Activated CD4-positive, alpha-beta T cell treated with anti-CD3 and anti-CD28 coated beads, Interleukin-10, Interleukin-2, amounts not matched to agents 100 ng/mL and 50 ng/mL, durations not matched to agents 16 hours and 8 hours (primary cell): ENCODE measurements around the gene NAGK.
"Not testable (repeated sequence)": the region's sequence is repeated elsewhere in the genome, so short reads cannot be mapped to it uniquely, and the experiment has no call there.

ENCODE experiments used
- DNase-seq: peaks from one replicate; pipeline ENCODE4 v3.0.0-alpha.2; 2020

The NAGK gene

DNA sequence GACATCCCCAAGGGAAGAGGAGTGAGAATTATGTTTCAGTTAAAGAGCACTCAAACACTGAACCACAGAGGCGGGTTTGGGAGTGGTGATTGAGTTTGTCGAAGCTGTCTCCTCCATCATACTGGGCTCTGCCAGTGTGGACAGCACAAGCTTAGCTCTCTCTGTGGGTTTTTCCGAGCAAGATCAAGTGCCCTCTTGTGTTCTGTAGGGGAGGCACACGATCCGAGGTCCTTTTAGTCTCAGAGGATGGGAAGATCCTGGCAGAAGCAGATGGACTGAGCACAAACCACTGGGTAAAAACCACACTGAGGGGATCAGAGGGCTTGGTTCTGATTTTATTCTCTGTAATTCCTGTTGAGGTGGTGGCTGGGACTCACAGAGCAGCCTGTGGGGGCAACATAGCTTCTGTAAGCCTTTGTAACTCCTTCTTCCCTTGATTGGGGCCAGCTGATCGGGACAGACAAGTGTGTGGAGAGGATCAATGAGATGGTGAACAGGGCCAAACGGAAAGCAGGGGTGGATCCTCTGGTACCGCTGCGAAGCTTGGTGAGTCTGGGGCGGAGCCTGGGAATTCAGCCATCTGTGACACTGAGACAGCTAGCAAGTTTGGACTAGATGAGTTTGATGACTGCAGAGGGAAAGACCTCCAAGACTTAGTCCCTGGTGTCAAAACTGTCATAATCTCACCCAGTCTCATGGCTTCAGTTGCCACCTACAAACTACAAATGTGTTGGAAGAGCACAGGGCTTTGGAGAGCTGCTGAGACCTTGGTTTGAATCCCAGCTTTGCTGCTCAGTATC lies 2.0 kb downstream of the NAGK start:
- no peak for DNase-seq

DNA sequence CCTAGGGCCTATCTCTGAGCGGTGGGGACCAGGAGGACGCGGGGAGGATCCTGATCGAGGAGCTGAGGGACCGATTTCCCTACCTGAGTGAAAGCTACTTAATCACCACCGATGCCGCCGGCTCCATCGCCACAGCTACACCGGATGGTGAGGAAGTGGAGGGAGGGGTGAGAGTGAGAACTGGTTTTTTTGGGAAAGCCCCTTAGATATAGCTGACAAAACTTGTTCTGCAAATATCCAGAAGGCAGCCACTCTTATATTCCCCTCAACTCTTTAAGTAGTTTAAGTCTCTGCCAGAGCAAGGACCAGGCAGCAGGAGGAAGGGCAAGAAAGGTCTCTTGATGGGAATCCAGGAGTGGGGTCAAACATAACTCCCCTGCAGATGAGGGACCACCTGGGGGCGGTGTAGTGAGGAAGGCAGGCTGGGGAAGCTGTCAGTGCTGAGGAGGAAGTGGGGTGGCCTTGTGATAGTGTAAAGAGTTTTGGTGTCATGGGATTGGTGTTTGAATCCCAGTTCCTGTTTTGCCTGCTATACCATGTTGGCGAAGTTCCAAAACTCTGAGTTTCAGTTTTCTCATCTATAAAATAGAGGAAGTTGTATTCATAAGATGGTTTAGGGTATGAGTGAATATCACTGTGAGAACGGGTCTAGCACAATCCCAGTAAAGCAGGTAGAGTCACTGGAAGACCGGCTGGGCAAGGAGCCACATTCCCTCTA lies 3.4 kb downstream of the NAGK start:
- DNase-seq: peak; percentile 70

DNA sequence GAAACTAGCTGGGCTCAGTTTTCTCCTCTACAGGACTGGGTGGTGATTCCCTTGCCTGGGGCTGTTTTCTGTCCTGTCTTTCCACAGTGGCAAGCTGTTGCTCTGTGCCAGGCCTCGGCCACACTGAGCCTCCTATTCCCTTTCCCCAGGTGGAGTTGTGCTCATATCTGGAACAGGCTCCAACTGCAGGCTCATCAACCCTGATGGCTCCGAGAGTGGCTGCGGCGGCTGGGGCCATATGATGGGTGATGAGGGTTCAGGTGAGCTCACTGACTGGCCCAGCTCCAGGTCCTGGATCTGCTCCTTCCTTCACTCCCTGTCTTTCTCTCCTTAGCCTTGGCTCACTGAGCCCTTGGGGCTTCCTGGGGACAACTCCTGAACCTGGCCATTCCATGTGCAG lies 4.0 kb downstream of the NAGK start:
- no peak for DNase-seq

DNA sequence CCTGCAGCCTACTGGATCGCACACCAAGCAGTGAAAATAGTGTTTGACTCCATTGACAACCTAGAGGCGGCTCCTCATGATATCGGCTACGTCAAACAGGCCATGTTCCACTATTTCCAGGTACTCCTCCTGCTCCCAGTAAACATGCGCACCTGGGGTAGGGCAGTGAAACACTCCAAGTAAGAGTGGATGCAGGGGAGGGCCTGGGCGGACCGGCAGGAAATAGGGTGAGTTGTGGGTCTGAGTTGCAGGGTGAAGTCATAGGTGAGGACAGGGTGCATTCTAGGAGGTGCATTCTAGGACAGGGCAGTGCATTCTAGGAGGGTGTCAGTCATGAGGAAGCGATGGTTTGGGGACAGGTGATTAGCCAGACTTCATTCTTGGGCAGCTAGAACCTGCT lies 5.0 kb downstream of the NAGK start:
- no peak for DNase-seq

DNA sequence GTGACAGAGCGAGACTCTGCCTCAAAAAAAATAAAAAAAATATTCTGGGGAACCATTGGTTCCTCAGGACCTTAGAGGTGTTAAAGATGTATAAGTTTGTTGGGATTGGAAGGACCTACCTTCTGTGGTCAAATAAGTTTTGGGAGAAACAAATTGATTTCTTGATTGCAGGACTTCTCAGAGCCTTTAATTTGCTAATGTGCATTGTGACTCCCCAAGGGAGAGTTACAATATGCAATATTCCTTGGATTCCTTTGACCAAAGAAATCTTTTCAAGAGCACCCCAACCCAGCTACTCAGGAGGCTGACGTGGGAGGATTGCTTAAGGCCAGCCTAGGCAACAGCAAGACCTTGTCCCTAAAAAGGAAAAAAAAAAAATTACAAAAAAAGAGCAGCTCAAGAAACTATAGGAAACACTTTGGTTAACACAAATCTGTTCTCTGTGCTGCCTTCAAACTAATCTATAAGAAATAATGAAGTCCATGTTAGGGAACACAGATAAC lies 6.5 kb downstream of the NAGK start:
- DNase-seq: no peak

DNA sequence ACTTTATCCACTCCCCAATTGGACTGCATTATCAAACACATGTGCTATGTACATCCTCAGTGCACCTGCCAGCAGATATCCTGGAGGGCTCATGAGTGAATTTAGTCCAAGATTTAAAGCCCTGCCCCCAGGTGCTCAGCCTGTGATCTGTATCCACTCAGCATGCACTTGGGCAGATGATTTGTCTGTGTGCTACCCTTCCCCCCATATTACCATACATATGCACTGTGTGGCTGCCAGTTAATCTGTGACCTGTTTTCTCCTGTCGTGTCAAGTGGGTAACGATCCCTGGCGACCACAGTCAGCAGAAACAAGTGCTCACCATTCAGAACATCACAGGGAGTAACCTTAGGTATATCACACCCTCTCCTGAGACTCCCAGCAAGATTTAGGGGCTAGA lies 10.2 kb downstream of the NAGK start:
- no peak for DNase-seq

DNA sequence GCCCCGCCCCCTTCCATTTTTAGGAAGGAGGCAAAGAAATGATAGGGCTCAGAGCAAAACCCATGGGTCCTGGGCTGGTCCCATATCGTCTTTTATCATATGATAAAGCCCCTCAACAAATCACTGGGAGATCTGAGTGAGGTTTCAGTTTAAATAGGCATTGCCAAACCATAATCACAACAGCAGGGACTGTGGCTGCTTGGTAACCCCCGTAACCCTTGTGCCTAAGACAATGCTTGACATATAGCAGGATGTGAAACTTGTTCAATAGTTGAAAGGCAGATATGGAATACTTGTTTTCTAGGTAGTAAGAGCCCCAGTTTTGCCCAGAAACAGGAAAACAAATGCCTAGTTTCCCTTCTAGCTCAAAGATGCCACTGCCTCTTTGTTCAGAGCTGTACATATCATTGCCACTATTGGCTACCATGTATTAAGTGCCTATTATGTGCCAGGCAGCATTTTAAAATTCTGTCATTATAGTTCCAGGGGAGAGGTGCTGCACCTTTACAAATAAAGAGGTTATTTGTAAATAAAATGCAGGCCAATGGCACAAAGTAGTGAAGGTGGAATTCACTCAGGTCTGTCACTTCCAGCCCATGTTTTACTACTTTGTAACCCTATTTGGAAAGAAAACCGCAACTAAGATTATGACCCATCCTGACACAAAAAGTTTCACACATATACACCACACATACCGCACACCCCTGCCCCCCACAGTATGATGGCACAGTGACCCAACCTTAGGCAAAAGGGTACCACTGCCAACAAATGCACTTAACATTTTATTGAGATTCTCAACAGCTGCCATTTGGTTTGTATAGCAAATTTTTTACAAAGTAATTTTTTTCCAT lies 14.2 kb downstream of the NAGK start:
- DNase-seq: peak; percentile 88

DNA sequence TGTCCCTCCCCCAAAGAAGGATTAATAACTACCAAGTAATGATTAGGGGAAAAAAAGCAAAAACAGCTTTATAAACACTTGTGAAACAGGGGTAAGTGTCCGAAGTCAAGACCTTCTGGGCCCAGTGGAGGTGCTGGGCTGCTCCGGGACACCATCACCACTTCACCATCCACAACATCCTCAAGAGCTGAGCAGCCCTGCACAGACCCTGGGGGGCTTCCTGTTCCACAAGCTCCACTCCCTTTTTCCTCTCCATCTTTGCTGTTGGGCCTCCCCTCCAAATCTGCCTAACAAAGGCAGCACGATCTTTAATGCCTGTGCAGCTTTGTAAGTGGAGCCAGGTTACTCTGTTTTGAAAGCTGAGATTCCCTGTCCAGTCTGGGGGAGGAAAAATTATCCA lies 14.8 kb downstream of the NAGK start:
- DNase-seq: not testable (repeated sequence)

DNA sequence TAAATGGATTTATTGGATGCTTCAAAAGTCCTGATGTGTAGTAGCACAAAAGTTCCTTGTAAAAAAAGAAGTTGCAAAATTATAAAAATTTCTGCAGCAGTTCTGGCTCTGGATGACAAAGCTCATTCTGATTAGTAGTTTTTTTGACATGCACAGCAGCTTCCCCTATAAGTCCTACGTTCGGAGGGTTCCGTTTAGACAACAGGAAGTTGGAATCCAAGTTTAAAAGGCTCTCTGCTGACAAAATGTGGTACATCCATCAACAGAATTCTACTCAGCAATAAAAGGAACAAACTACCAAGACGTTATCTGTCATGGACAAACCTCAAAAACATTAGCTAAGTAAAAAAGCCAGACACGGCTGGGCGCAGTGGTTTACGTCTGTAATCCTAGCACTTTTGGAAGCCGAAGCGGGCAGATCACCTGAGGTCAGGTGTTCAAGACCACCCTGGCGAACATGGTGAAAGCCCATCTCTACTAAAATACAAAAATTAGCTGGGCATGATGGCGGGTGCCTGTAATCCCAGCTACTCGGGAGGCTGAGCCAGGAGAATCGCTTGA lies 15.4 kb downstream of the NAGK start:
- DNase-seq: not testable (repeated sequence)

DNA sequence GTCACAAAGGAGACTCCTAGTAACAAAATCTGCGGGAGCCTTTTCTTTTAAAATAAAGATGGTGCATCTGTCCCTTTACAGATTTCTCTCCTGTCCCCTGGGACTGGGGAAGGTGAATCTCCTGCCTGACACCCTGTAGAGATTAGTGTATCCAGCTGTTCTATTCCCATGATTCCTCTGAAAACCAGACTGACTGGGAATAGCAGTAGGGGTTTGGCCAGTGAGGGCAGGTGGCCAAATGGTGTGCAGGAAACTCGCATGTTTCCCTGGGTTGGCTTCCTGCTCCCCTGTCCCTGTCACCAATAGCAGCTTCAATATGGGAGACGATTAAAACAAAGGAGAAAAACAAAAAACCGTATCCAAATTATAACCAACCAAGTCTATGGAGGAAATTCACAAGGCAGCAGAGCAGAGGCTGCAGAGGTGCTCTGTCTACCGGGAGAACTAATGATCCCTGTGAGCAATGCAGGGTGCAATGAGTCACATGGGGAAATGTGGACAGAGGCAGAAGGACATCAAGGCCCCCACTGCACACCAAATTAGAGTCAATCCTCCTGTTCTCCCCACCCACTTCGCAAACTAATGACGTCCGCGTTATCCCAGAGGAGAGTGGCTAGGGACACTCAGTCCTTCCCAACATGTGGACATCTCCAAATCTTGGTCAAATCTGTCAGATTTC lies 17.0 kb downstream of the NAGK start:
- not testable (repeated sequence) for DNase-seq

DNA sequence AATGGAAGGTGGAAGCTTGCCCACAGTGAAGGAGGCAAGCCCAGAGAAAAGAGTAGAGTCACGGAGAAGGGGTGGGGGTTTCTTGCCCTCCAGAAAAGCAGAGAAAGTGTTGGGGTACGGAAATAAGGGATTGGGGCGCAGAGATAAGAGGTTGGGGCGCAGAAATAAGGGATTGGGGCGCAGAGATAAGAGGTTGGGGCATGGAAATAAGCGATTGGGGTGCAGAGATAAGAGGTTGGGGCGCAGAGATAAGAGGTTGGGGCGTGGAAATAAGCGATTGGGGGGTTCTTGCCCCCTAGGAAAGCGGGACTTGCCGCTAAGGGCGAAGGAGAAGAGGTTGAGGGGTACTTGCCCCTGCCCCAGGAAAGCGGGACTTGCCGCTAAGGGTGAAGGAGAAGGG lies 21.0 kb downstream of the NAGK start:
- DNase-seq: not testable (repeated sequence)

DNA sequence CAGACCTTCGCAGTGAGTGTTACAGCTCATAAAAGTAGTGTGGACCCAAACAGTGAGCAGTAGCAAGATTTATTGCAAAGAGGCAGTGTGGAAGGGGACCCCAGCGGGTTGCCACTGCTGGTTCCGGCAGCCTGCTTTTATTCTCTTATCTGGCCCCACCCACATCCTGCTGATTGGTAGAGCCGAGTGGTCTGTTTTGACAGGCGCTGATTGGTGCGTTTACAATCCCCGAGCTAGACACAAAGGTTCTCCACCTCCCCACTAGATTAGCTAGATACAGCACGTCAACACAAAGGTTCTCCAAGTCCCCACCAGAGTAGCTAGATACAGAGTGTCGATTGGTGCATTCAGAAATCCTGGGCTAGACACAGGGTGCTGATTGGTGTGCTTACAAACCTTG lies 23.4 kb downstream of the NAGK start:
- not testable (repeated sequence) for DNase-seq

DNA sequence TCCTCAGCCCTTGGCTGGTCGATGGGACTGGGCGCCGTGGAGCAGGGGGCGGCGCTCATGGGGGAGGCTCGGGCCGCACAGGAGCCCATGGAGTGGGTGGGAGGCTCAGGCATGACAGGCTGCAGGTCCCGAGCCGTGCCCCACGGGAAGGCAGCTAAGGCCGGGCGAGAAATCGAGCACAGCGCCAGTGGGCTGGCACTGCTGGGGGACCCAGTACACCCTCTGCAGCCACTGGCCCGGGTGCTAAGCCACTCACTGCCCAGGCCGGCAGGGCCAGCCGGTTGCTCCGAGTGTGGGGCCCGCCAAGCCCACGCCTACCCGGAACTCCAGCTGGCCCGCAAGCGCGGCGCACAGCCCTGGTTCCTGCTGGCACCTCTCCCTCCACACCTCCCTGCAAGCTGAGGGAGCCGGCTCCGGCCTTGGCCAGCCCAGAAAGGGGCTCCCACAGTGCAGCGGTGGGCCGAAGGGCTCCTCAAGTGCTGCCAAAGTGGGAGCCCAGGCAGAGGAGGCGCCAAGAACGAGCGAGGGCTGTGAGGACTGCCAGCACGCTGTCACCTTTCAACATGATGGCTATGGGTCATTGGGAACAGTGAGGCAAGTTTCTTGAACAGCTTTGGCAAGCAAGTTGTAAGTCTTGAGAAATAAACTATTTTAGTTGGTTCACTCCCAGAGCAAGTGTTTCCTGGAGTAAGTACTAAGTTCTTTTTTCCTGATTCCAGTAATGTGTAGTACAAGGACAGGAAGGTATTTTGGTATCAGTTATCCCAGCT lies 24.2 kb downstream of the NAGK start:
- DNase-seq: not testable (repeated sequence)

DNA sequence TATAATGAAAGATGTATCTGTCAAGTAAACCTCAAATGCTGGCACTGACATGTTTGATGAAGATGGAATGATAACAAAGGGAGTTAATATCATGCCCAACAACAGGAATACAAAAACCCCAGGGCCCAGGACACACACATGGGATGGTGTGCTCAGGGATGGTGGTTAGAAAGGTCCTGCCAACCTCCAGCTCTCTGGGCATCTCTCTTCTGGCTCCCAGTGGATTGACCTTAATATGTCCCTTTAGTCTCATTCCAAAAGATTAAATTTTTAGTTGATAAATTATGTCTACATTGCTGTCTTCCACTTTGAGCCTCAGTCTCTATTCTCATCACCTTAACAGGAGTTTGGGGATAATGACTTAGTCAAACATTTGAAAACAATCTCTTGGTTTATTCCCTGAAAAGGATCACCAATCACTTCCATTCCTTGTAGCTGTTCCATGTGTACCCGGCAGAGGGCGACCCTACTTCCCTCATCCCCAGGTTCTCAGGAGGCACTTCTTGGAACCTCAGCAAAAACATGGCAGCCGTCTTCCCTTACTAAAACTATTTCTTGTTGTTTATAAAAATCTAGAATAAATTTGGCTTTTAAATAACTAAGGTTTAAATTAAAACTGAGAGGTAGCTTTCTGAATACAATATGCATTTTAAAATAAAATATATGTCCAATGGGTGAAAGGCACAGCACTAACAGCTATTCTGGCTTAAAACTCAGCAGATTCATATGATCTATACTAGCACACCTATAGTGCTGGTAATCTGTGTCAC lies 31.9 kb downstream of the NAGK start:
- peak; percentile 57 for DNase-seq

DNA sequence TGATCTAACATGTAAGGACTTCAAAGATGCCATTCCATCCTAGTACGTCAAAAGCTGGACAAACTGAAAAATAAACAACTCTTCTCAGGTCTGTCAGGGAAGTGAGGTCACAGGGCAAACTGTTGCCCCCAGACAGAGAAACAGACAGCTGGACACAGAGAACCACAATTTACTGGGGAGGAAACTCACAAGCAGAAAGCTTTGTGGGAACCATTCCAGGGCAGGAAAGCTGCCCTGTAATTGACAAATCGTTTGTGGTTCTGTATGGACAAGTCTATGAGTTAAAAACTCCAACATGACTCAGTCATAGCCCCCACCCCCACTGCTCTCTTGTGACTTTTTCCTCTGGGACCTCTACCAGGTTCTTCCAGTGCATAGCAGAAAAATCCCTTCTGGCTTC lies 33.2 kb downstream of the NAGK start:
- DNase-seq: no peak

DNA sequence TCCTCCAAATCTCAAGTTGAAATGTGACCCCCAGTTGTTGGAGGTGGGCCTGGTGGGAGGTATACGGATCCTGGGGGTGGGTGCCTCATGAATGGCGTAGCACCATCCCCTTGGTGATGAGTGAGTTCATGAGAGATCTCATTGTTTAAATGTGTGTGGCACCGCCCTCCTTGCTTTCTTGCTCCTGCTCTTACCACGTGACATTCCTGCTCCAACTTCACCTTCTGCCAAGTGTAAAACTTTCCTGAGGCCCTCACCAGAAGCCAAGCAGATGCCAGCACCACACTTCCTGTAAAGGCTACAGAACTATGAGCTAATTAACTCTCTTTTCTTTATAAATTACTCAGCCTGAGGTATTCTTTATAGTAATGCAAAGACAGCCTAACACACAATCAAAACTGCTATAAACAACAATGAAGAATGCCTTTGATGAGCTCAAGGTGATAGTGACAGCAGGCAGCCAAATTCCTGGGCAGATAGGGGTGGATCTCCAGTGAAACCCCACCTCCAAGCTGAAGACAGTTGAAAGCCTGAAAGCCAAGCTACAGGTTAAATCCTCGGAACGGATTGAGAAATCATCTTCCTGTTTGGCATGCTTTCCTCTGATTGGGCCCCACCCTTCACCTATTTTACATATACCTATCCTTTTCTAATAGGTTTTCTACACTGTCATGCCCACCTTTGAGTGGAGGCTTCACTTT lies 34.7 kb downstream of the NAGK start:
- DNase-seq: no peak

DNA sequence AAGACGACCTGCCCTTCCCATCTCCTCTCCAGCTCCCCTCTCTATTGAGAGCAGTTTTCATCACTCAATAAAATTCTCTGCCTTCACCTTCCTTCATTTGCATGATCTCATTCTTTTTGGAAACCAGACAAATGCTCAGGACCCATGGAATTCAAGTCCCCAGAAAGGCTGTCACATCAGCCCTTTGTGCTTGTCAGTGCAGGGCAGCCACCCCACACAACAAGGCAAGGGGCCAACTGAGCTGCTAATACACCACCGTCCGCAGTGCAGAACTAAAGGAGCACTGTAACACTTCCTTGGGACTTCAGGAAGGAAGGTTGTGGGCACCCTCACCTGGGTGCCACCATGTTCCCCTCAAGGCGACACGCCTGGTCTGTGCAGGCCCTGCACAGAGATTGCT lies 35.4 kb downstream of the NAGK start:
- DNase-seq: no peak

DNA sequence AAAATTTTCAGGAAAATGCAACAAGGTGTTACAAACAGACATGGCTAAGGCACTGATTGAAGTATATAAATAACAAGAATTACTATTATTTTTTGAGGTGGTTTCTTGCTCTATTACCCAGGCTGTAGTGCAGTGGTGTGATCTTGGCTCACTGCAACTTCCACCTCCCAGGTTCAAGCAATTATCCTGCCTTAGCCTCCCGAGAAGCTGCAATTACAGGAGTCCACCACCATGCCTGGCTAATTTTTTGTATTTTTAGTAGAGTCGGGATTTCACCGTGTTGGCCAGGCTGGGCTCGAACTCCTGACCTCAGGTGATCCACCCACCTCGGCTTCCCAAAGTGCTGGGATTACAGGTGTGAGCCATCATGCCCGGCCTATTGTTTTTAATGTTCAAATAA lies 38.0 kb downstream of the NAGK start:
- not testable (repeated sequence) for DNase-seq

DNA sequence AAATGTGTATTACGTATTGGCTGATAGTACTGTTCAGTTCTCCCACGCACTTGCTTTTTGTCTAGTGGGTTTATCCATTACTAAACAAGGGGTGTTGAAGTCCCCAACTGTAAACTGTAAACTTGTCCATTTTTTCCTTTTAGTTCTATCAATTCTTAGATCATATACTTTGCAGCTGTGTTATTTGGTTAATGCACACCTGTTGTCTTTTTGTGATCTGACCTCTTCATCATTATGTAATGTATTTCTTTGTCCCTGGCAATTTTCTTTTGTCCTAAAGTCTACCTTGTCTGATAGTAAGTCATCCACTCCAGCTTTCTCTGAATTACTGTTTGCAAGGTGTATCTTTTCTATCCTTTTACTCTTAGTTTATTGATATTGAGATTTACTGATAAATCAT lies 39.6 kb downstream of the NAGK start:
- DNase-seq: no peak

DNA sequence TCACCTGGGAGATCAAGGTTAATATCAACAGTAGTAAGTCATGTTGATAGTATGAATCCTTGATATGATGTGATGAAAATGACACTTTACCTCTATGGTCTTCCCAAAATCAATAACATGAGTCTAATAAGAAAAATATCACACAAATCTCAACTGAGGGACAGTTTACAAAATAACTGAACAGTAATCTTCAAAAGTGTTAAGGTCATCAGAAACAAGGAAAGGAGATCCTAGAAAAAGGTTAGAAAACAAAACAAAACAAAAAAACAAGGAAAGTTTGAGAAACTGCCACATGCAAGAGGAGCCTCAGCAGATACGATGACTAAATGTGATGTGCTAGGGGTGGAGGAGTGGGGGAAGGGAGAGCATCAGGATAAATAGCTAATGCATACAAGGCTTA lies 45.4 kb downstream of the NAGK start:
- DNase-seq: no peak
